HEK293 (cell line): ENCODE results near the gene OR10A6.

Experiments used
- CTCF ChIA-PET: fragments of 350-600 bp; formaldehyde crosslinking; extraction: SDS; loops from one replicate; lab custom pipeline; 2021; ENCODE audit warnings: antibody characterized with exemption; lab: Yijun Ruan, JAX
- POLR2A ChIA-PET: fragments of 300-600 bp; formaldehyde crosslinking; extraction: SDS; loops from one replicate; lab custom pipeline; 2020; ENCODE audit warnings: antibody characterized with exemption, inconsistent platforms; lab: Yijun Ruan, JAX
- H3K27ac ChIP-seq: fragments of 200-500 bp; sonication (Bioruptor generic); 2 replicates; pipeline ENCODE4 v1.5.1; 2014; ENCODE audit warnings: low read depth, low read length, control low read depth, inconsistent platforms; ENCODE audit errors: extremely low read depth
- H3K36me3 ChIP-seq, 2 experiments: fragments of 200-500 bp in 1 of 2; sonication (Bioruptor generic) in 1 of 2; 1 replicate in 1 of 2; 2 replicates in 1 of 2; pipeline ENCODE4 v1.5.1; 2014 to 2017; ENCODE audit warnings: inconsistent platforms in 2 of 2, low read length in 2 of 2; ENCODE audit not compliant: control insufficient read depth in 2 of 2, insufficient read depth in 1 of 2
- H3K4me1 ChIP-seq: fragments of 200-500 bp; sonication (Bioruptor generic); 2 replicates; pipeline ENCODE4 v1.5.1; 2014; ENCODE audit warnings: mild to moderate bottlenecking, low read length, inconsistent platforms; ENCODE audit not compliant: control insufficient read depth, insufficient read depth
- H3K4me3 ChIP-seq: 2 replicates; pipeline ENCODE4 v1.5.1; 2011; ENCODE audit warnings: low read depth, mild to moderate bottlenecking, control low read depth, low read length, moderate library complexity
- H3K9me3 ChIP-seq: fragments of 200-500 bp; sonication (Bioruptor generic); 2 replicates; pipeline ENCODE4 v1.5.1; 2014; ENCODE audit warnings: low read depth, low read length, inconsistent platforms; ENCODE audit not compliant: control insufficient read depth, insufficient read depth
- MYNN ChIP-seq: fragments of 450-650 bp; formaldehyde crosslinking; IDR thresholded peaks from 2 replicates; pipeline ENCODE4 v1.5.1; 2016; ENCODE audit warnings: missing biosample characterization, missing genetic modification characterization, borderline replicate concordance
- SP3 ChIP-seq: fragments of 450-650 bp; formaldehyde crosslinking; IDR thresholded peaks from 2 replicates; pipeline ENCODE4 v1.5.1; 2016; ENCODE audit warnings: missing biosample characterization, missing genetic modification characterization
- ZBTB17 ChIP-seq: fragments of 450-650 bp; formaldehyde crosslinking; IDR thresholded peaks from 2 replicates; pipeline ENCODE4 v1.5.1; 2016; ENCODE audit warnings: missing biosample characterization, missing genetic modification characterization
- ZBTB20 ChIP-seq: fragments of 450-650 bp; formaldehyde crosslinking; IDR thresholded peaks from 2 replicates; pipeline ENCODE4 v1.5.1; 2016; ENCODE audit warnings: missing biosample characterization, missing genetic modification characterization
- ZNF146 ChIP-seq: fragments of 450-650 bp; formaldehyde crosslinking; IDR thresholded peaks from 2 replicates; pipeline ENCODE4 v1.5.1; 2016; ENCODE audit warnings: missing biosample characterization, missing genetic modification characterization
- ZNF266 ChIP-seq: fragments of 450-650 bp; formaldehyde crosslinking; IDR thresholded peaks from 2 replicates; pipeline ENCODE4 v1.5.1; 2016; ENCODE audit warnings: missing biosample characterization, missing genetic modification characterization, low read depth
- ZNF335 ChIP-seq: fragments of 450-650 bp; formaldehyde crosslinking; conservative IDR thresholded peaks from 2 replicates; pipeline ENCODE4 v1.5.1; 2016; ENCODE audit warnings: missing biosample characterization, missing genetic modification characterization
- ZNF48 ChIP-seq: fragments of 450-650 bp; formaldehyde crosslinking; IDR thresholded peaks from 2 replicates; pipeline ENCODE4 v1.5.1; 2016; ENCODE audit warnings: missing biosample characterization, missing genetic modification characterization
- ZNF571 ChIP-seq: fragments of 450-650 bp; formaldehyde crosslinking; IDR thresholded peaks from 2 replicates; pipeline ENCODE4 v1.5.0; 2017; ENCODE audit warnings: missing biosample characterization, missing genetic modification characterization
- ZNF600 ChIP-seq: fragments of 450-650 bp; formaldehyde crosslinking; IDR thresholded peaks from 2 replicates; pipeline ENCODE4 v1.5.1; 2016; ENCODE audit warnings: missing biosample characterization, missing genetic modification characterization
- ZNF629 ChIP-seq: fragments of 450-650 bp; formaldehyde crosslinking; IDR thresholded peaks from 2 replicates; pipeline ENCODE4 v1.5.1; 2017; ENCODE audit warnings: missing biosample characterization, missing genetic modification characterization
- ZNF670 ChIP-seq: fragments of 450-650 bp; formaldehyde crosslinking; IDR thresholded peaks from 2 replicates; pipeline ENCODE4 v1.5.1; 2016; ENCODE audit warnings: missing biosample characterization, missing genetic modification characterization, low read depth
- ZNF837 ChIP-seq: fragments of 450-650 bp; formaldehyde crosslinking; IDR thresholded peaks from 2 replicates; pipeline ENCODE4 v1.5.1; 2016; ENCODE audit warnings: missing biosample characterization, missing genetic modification characterization
- TF ChIP-seq, protein P1 (sequence below): fragments of 450-650 bp; formaldehyde crosslinking; IDR thresholded peaks from 2 replicates; pipeline ENCODE4 v1.5.1; 2017; ENCODE audit warnings: missing biosample characterization, mild to moderate bottlenecking, missing genetic modification characterization, moderate library complexity
- TF ChIP-seq, protein P2 (sequence below): fragments of 450-650 bp; formaldehyde crosslinking; IDR thresholded peaks from 2 replicates; pipeline ENCODE4 v1.5.1; 2016; ENCODE audit warnings: missing biosample characterization, missing genetic modification characterization
- TF ChIP-seq, protein P3 (sequence below): fragments of 450-650 bp; formaldehyde crosslinking; IDR thresholded peaks from 2 replicates; pipeline ENCODE4 v1.5.1; 2016; ENCODE audit warnings: missing biosample characterization, missing genetic modification characterization
- TF ChIP-seq, protein P4 (sequence below): fragments of 450-650 bp; formaldehyde crosslinking; IDR thresholded peaks from 2 replicates; pipeline ENCODE4 v1.5.1; 2016; ENCODE audit warnings: missing biosample characterization, missing genetic modification characterization, borderline replicate concordance
- TF ChIP-seq, protein P5 (sequence below): fragments of 450-650 bp; formaldehyde crosslinking; IDR thresholded peaks from 2 replicates; pipeline ENCODE4; 2016; ENCODE audit warnings: missing biosample characterization, missing genetic modification characterization
- TF ChIP-seq, protein P6 (sequence below): fragments of 450-650 bp; formaldehyde crosslinking; IDR thresholded peaks from 2 replicates; pipeline ENCODE4 v1.5.0; 2017; ENCODE audit warnings: missing biosample characterization, missing genetic modification characterization, borderline replicate concordance
- TF ChIP-seq, protein P7 (sequence below): fragments of 450-650 bp; formaldehyde crosslinking; IDR thresholded peaks from 2 replicates; pipeline ENCODE4 v1.5.1; 2016; ENCODE audit warnings: missing biosample characterization, missing genetic modification characterization

Gene OR10A6

DNA sequence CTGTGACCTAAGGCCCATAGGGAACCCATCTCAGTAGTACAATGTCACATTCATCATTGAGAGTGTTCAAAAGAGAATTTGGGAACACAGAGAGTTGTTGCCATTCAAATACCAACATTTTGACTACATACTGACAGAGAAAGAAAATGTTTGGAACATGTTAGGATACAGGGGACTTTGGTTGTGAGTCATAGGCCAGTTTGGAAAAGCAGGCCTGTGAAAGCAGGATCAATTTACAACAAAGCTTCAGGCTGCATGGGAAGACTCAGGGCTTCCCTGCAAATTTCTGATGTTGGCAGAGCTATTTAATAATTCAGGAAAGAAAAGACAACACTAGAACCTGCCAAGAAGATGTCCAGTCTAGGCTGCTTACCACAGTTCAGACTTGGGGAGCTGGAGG is 33.8 kb upstream of the OR10A6 start (continued):
- TF ChIP-seq, protein P1, sequence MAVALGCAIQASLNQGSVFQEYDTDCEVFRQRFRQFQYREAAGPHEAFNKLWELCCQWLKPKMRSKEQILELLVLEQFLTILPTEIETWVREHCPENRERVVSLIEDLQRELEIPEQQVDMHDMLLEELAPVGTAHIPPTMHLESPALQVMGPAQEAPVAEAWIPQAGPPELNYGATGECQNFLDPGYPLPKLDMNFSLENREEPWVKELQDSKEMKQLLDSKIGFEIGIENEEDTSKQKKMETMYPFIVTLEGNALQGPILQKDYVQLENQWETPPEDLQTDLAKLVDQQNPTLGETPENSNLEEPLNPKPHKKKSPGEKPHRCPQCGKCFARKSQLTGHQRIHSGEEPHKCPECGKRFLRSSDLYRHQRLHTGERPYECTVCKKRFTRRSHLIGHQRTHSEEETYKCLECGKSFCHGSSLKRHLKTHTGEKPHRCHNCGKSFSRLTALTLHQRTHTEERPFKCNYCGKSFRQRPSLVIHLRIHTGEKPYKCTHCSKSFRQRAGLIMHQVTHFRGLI (tag by site-specific recombination), result no peak
- TF ChIP-seq ZBTB20 (no peak), ZNF629 (tag by site-specific recombination) (no peak)
- TF ChIP-seq, protein P2, sequence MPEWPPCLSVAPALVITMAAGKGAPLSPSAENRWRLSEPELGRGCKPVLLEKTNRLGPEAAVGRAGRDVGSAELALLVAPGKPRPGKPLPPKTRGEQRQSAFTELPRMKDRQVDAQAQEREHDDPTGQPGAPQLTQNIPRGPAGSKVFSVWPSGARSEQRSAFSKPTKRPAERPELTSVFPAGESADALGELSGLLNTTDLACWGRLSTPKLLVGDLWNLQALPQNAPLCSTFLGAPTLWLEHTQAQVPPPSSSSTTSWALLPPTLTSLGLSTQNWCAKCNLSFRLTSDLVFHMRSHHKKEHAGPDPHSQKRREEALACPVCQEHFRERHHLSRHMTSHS (tag by site-specific recombination), result no peak

DNA sequence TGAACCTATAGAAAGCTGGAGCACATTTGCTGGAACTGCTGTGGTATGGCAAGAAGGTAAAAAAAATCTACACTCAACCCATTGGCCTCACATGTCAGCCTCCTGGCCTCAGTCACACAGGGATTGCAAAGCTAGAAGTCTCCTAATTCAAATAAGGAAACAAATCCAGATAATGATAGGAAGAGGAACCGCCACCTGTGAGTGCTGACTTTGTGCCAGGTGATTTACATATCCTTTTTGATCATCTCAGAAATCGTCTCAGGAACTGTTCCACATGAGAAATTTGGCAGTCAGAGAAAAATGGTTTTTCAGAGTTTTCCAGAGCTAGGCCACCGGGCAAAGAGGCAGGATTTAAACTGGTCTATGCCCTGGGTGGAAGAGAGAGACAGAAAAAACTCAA is 33.2 kb upstream of the OR10A6 start:
- Histone ChIP-seq H3K4me3 (no peak overlapping the region), H3K27ac (no peak overlapping the region), H3K36me3 (no peaks in the 10 kb centered on the region), H3K9me3 (no peaks in the 10 kb centered on the region), H3K4me1 (no peaks in the 10 kb centered on the region)
- POLR2A ChIA-PET, result no interaction called here
- CTCF ChIA-PET, result interaction anchor here (1.0 kb wide), 1 partner anchor 23 kb away, joined by 7 read pairs; the partner anchor contains the start of gene EIF3F
- TF ChIP-seq ZNF600 (no peak), ZNF48 (tag by site-specific recombination) (no peak), ZBTB17 (tag by site-specific recombination) (no peak), ZNF670 (tag by site-specific recombination) (no peak), ZNF335 (no peak), SP3 (tag by site-specific recombination) (no peak), ZNF837 (tag by site-specific recombination) (no peak), ZNF146 (tag by site-specific recombination) (no peak), MYNN (tag by site-specific recombination) (no peak), ZNF266 (tag by site-specific recombination) (no peak), ZNF571 (tag by site-specific recombination) (no peak)
- TF ChIP-seq, protein P3, sequence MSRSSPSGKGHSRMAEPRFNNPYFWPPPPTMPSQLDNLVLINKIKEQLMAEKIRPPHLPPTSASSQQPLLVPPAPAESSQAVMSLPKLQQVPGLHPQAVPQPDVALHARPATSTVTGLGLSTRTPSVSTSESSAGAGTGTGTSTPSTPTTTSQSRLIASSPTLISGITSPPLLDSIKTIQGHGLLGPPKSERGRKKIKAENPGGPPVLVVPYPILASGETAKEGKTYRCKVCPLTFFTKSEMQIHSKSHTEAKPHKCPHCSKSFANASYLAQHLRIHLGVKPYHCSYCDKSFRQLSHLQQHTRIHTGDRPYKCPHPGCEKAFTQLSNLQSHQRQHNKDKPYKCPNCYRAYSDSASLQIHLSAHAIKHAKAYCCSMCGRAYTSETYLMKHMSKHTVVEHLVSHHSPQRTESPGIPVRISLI (tag by site-specific recombination), result no peak
- TF ChIP-seq, protein P4, sequence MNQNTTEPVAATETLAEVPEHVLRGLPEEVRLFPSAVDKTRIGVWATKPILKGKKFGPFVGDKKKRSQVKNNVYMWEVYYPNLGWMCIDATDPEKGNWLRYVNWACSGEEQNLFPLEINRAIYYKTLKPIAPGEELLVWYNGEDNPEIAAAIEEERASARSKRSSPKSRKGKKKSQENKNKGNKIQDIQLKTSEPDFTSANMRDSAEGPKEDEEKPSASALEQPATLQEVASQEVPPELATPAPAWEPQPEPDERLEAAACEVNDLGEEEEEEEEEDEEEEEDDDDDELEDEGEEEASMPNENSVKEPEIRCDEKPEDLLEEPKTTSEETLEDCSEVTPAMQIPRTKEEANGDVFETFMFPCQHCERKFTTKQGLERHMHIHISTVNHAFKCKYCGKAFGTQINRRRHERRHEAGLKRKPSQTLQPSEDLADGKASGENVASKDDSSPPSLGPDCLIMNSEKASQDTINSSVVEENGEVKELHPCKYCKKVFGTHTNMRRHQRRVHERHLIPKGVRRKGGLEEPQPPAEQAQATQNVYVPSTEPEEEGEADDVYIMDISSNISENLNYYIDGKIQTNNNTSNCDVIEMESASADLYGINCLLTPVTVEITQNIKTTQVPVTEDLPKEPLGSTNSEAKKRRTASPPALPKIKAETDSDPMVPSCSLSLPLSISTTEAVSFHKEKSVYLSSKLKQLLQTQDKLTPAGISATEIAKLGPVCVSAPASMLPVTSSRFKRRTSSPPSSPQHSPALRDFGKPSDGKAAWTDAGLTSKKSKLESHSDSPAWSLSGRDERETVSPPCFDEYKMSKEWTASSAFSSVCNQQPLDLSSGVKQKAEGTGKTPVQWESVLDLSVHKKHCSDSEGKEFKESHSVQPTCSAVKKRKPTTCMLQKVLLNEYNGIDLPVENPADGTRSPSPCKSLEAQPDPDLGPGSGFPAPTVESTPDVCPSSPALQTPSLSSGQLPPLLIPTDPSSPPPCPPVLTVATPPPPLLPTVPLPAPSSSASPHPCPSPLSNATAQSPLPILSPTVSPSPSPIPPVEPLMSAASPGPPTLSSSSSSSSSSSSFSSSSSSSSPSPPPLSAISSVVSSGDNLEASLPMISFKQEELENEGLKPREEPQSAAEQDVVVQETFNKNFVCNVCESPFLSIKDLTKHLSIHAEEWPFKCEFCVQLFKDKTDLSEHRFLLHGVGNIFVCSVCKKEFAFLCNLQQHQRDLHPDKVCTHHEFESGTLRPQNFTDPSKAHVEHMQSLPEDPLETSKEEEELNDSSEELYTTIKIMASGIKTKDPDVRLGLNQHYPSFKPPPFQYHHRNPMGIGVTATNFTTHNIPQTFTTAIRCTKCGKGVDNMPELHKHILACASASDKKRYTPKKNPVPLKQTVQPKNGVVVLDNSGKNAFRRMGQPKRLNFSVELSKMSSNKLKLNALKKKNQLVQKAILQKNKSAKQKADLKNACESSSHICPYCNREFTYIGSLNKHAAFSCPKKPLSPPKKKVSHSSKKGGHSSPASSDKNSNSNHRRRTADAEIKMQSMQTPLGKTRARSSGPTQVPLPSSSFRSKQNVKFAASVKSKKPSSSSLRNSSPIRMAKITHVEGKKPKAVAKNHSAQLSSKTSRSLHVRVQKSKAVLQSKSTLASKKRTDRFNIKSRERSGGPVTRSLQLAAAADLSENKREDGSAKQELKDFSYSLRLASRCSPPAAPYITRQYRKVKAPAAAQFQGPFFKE, result no peak
- TF ChIP-seq, protein P5, sequence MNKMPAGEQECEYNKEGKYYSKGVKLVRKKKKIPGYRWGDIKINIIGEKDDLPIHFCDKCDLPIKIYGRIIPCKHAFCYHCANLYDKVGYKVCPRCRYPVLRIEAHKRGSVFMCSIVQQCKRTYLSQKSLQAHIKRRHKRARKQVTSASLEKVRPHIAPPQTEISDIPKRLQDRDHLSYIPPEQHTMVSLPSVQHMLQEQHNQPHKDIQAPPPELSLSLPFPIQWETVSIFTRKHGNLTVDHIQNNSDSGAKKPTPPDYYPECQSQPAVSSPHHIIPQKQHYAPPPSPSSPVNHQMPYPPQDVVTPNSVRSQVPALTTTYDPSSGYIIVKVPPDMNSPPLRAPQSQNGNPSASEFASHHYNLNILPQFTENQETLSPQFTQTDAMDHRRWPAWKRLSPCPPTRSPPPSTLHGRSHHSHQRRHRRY (tag by site-specific recombination), result no peak
- TF ChIP-seq, protein P2 (tag by site-specific recombination), result no peak
- TF ChIP-seq, protein P6, sequence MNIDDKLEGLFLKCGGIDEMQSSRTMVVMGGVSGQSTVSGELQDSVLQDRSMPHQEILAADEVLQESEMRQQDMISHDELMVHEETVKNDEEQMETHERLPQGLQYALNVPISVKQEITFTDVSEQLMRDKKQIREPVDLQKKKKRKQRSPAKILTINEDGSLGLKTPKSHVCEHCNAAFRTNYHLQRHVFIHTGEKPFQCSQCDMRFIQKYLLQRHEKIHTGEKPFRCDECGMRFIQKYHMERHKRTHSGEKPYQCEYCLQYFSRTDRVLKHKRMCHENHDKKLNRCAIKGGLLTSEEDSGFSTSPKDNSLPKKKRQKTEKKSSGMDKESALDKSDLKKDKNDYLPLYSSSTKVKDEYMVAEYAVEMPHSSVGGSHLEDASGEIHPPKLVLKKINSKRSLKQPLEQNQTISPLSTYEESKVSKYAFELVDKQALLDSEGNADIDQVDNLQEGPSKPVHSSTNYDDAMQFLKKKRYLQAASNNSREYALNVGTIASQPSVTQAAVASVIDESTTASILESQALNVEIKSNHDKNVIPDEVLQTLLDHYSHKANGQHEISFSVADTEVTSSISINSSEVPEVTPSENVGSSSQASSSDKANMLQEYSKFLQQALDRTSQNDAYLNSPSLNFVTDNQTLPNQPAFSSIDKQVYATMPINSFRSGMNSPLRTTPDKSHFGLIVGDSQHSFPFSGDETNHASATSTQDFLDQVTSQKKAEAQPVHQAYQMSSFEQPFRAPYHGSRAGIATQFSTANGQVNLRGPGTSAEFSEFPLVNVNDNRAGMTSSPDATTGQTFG, result no peak
- TF ChIP-seq, protein P7, sequence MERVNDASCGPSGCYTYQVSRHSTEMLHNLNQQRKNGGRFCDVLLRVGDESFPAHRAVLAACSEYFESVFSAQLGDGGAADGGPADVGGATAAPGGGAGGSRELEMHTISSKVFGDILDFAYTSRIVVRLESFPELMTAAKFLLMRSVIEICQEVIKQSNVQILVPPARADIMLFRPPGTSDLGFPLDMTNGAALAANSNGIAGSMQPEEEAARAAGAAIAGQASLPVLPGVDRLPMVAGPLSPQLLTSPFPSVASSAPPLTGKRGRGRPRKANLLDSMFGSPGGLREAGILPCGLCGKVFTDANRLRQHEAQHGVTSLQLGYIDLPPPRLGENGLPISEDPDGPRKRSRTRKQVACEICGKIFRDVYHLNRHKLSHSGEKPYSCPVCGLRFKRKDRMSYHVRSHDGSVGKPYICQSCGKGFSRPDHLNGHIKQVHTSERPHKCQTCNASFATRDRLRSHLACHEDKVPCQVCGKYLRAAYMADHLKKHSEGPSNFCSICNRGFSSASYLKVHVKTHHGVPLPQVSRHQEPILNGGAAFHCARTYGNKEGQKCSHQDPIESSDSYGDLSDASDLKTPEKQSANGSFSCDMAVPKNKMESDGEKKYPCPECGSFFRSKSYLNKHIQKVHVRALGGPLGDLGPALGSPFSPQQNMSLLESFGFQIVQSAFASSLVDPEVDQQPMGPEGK (tag by site-specific recombination), result no peak
